ENCODE results near the gene AHRR. TPM values are rescaled to one million over a fixed set of nuclear protein-coding genes. Genes with fewer than 3 reads are reported as not detected.

AHRR gene
- total RNA-seq, 2 experiments from 2014 or later, result 2.2 to 3.4 TPM

DNA sequence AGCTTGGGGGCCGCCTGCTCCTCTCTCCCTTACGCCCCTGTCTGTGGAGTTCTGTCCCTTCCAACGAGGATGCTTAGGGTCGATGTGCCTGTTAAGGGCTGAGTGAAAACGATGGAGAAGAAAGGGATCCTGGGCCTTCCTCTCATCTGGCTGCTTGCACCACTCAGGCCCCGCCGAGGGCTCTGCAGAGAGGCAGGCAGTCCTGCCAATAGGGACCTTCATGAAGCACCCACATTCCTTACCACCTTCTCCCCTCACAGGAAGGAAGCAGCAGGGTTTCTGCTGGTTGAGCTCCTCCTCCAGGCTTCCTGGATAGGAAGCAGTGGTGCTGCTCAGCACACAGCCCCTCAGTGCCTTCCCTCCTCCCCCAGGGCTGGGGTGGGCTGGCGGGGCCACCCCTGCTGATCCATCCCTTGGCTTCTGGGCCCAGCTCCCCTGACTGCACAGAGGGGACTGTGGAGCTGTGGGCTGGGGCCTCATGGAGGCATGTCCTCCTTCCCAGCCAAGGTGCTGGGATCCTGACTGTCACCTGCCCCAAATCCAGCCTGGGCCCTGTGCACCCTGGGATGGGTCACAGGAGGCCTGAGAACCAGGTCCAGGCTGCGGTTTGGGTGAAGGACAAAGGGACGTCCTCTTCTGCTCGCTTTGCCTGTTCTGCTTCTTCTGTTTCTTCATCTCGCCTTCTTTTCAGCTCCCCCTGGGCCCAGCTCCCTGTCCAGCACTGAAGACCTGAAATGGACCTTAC is 50.5 kb downstream of the AHRR start:
- intact Hi-C loops (cut with micrococcal nuclease; ENCODE audit: unreplicated experiment), result no loop called here
- peaks cover 13% of the 10 kb centered on the region for H3K4me1 ChIP-seq (ENCODE audit: insufficient read depth, low read length, poor library complexity, severe bottlenecking)
- no peak overlapping the region for H3K4me2 ChIP-seq (ENCODE audit: low read length)
- DNase-seq (ENCODE audit: low spot score), result no peak
- CTCF ChIA-PET (ENCODE audit: unreplicated experiment), result no interaction called here
- no peaks in the 10 kb centered on the region for H4K20me1 ChIP-seq (ENCODE audit: insufficient read depth, low read length)
- H3K36me3 ChIP-seq (ENCODE audit: insufficient read depth, low read length), result no peaks in the 10 kb centered on the region
- no peak overlapping the region for H2AFZ ChIP-seq (ENCODE audit: low read length)
- no peaks in the 10 kb centered on the region for H3K9me3 ChIP-seq (ENCODE audit: low read length)
- no peaks in the 10 kb centered on the region for H3K9me2 ChIP-seq (ENCODE audit: insufficient read depth, low read length)
- TF ChIP-seq, protein P1, sequence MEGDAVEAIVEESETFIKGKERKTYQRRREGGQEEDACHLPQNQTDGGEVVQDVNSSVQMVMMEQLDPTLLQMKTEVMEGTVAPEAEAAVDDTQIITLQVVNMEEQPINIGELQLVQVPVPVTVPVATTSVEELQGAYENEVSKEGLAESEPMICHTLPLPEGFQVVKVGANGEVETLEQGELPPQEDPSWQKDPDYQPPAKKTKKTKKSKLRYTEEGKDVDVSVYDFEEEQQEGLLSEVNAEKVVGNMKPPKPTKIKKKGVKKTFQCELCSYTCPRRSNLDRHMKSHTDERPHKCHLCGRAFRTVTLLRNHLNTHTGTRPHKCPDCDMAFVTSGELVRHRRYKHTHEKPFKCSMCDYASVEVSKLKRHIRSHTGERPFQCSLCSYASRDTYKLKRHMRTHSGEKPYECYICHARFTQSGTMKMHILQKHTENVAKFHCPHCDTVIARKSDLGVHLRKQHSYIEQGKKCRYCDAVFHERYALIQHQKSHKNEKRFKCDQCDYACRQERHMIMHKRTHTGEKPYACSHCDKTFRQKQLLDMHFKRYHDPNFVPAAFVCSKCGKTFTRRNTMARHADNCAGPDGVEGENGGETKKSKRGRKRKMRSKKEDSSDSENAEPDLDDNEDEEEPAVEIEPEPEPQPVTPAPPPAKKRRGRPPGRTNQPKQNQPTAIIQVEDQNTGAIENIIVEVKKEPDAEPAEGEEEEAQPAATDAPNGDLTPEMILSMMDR (conservative IDR thresholded peaks at IDR 0.05; ENCODE audit: low read length), result no peak
- no peak for TF ChIP-seq EZH2phosphoT487 (IDR thresholded peaks at IDR 0.05; ENCODE audit: borderline replicate concordance, low read depth, low read length)
- POLR2A ChIA-PET, result no interaction called here
- no peak overlapping the region for H3K4me3 ChIP-seq (ENCODE audit: low read depth, low read length, poor library complexity, severe bottlenecking)
- no peak overlapping the region for H3K27ac ChIP-seq (ENCODE audit: low read depth, low read length, poor library complexity, severe bottlenecking)
- BruUV-seq (replicated peaks), result no TSS peak
- no peaks in the 10 kb centered on the region for H3K79me2 ChIP-seq (ENCODE audit: insufficient read depth, low read depth, low read length)

DNA sequence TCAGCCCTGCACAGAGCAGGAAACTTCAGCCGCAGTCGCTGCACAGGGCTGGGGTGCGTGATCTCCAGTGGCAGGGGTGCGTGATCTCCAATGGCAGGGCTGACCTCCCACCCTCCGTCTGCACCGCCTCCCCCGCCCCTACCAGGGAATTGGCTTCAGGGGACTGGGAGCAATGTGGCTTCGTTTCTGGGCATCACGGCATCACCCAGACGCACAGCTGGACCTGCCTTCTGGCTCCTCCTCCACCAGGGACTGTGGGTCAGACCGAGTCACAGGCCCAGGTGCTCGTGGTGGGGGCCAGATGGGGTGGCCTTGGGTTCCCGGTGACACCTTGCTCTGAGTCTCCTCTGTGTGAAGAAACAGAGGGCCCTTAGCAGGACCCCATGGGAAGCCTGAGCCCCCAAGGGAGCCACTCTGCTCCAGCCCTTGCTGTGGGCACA is 51.1 kb downstream of the AHRR start:
- DNase-seq (ENCODE audit: low spot score), result no peak
- H3K9me2 ChIP-seq (ENCODE audit: insufficient read depth, low read length), result no peaks in the 10 kb centered on the region
- POLR2A ChIA-PET, result no interaction called here
- H4K20me1 ChIP-seq (ENCODE audit: insufficient read depth, low read length), result no peaks in the 10 kb centered on the region
- intact Hi-C loops (cut with micrococcal nuclease; ENCODE audit: unreplicated experiment), result no loop called here
- H3K36me3 ChIP-seq (ENCODE audit: insufficient read depth, low read length), result no peaks in the 10 kb centered on the region
- no peaks in the 10 kb centered on the region for H3K79me2 ChIP-seq (ENCODE audit: insufficient read depth, low read depth, low read length)
- H3K4me2 ChIP-seq (ENCODE audit: low read length), result no peak overlapping the region
- H3K27ac ChIP-seq (ENCODE audit: low read depth, low read length, poor library complexity, severe bottlenecking), result no peak overlapping the region
- CTCF ChIA-PET (ENCODE audit: unreplicated experiment), result no interaction called here
- H3K9me3 ChIP-seq (ENCODE audit: low read length), result no peaks in the 10 kb centered on the region
- peaks cover 13% of the 10 kb centered on the region for H3K4me1 ChIP-seq (ENCODE audit: insufficient read depth, low read length, poor library complexity, severe bottlenecking)
- BruUV-seq (replicated peaks), result no TSS peak
- no peak overlapping the region for H3K4me3 ChIP-seq (ENCODE audit: low read depth, low read length, poor library complexity, severe bottlenecking)
- H2AFZ ChIP-seq (ENCODE audit: low read length), result no peak overlapping the region
- no peak for TF ChIP-seq EZH2phosphoT487 (IDR thresholded peaks at IDR 0.05; ENCODE audit: borderline replicate concordance, low read depth, low read length)
- TF ChIP-seq, protein P1 (conservative IDR thresholded peaks at IDR 0.05; ENCODE audit: low read length), result no peak

DNA sequence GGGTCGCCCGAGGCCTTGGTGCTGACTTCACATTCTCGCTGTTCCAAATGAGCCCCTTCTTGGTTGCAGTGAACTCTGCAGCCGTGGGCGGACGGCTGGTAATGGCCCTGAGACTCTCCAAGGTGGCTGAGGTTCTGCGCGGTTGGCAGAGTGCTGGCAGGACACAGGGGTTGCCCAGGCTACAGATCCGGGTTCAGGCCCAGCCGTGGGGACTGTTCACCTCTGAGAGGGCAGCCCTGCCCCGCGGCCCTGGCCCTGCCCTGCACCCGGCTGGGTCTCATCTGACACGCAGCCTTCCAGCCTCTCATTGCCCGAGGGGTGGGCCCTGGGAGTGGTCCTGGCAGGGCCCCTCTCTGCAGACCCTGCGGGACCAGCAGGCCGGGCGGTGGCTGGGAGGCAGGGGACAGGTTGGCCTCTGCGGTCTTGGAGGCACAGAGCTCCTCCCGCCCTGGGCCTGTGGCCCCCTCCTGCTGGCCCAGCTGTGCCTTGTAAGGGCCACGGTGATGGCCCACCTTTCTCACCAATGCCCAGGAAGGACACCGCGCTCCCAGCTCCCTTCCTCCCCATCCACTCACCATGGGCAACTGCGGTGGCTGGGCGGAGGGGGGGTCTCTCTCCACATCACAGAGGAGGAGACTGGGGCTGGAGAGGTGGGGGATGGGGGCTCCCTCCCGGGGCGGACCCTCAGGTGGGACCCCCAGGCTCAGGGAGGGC is 51.6 kb downstream of the AHRR start:
- no peak for TF ChIP-seq EZH2phosphoT487 (IDR thresholded peaks at IDR 0.05; ENCODE audit: borderline replicate concordance, low read depth, low read length)
- TF ChIP-seq, protein P1 (conservative IDR thresholded peaks at IDR 0.05; ENCODE audit: low read length), result no peak
- Histone ChIP-seq H3K4me1 (ENCODE audit: insufficient read depth, low read length, poor library complexity, severe bottlenecking) (peaks cover 13% of the 10 kb centered on the region), H3K9me2 (ENCODE audit: insufficient read depth, low read length) (no peaks in the 10 kb centered on the region), H4K20me1 (ENCODE audit: insufficient read depth, low read length) (no peaks in the 10 kb centered on the region), H3K79me2 (ENCODE audit: insufficient read depth, low read depth, low read length) (no peaks in the 10 kb centered on the region), H3K4me2 (ENCODE audit: low read length) (no peak overlapping the region; the same call in 1 of the 2 replicates), H3K9me3 (ENCODE audit: low read length) (no peaks in the 10 kb centered on the region), H3K27ac (ENCODE audit: low read depth, low read length, poor library complexity, severe bottlenecking) (no peak overlapping the region), H3K36me3 (ENCODE audit: insufficient read depth, low read length) (no peaks in the 10 kb centered on the region), H3K4me3 (ENCODE audit: low read depth, low read length, poor library complexity, severe bottlenecking) (no peak overlapping the region), H2AFZ (ENCODE audit: low read length) (no peak overlapping the region)
- CTCF ChIA-PET (ENCODE audit: unreplicated experiment), result no interaction called here
- DNase-seq (ENCODE audit: low spot score), result no peak
- intact Hi-C loops (cut with micrococcal nuclease; ENCODE audit: unreplicated experiment), result no loop called here
- no TSS peak for BruUV-seq (replicated peaks)
- POLR2A ChIA-PET, result no interaction called here

Measured in OCI-LY7 (cell line).